GOT3 (cell line): ENCODE measurements around the gene RBM25.

ENCODE experiments used
- DNase-seq: peaks from one replicate; lab custom pipeline; 2025; ENCODE audit warnings: mixed read lengths; lab: John Stamatoyannopoulos, UW

Gene RBM25

DNA sequence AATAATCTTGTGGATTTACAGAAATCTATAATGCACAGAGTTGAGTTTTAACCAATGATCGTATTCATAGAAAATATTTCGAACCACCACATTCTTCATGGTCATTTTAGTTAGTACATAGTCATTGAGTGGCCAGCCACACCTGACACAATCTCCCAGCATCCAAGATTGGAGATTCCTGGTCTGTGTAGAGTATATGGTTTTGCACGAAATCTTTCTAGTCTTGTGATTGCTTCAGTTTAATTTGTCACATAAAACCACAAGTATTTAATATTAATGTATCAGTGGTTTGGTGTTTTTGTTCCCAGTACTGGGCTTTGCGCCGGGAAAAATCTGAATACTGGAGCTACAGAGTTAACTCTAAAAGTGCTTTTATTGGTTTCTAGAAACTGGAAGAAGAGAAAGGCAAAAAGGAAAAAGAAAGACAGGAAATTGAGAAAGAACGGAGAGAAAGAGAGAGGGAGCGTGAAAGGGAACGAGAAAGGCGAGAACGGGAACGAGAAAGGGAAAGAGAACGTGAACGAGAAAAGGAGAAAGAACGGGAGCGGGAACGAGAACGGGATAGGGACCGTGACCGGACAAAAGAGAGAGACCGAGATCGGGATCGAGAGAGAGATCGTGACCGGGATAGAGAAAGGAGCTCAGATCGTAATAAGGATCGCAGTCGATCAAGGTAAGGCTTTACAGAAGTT lies 44.6 kb downstream of the RBM25 start:
- DNase-seq = no peak

DNA sequence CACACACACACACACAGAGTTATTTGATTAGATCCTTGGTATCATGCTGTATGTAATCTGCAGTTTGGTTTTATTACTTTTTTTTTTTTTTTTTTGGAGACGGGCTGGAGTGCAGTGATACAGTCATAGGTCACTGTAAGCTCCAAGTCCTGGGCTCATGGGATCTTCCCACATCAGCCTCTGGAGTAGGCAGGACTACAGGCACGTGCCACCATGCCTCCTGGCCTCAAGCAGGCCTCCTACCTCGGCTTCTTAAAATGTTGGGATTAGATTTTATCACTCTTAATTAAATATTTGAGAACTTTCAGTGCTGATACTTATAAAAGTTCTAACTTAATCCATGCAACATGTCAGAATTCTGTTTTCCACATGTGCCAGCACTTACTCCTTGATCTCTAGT lies 46.7 kb downstream of the RBM25 start:
- no peak for DNase-seq

DNA sequence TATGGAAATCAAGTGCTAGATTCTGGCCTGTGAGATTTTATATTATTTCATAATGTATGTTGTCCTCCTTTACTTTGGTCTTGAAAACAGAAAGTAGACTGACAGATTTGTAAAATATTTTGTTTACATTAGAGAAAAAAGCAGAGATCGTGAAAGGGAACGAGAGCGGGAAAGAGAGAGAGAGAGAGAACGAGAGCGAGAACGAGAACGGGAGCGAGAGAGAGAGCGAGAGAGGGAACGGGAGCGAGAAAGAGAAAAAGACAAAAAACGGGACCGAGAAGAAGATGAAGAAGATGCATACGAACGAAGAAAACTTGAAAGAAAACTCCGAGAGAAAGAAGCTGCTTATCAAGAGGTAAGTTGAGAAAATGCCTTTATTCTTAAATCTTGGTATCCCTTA lies 47.4 kb downstream of the RBM25 start:
- DNase-seq = no peak

DNA sequence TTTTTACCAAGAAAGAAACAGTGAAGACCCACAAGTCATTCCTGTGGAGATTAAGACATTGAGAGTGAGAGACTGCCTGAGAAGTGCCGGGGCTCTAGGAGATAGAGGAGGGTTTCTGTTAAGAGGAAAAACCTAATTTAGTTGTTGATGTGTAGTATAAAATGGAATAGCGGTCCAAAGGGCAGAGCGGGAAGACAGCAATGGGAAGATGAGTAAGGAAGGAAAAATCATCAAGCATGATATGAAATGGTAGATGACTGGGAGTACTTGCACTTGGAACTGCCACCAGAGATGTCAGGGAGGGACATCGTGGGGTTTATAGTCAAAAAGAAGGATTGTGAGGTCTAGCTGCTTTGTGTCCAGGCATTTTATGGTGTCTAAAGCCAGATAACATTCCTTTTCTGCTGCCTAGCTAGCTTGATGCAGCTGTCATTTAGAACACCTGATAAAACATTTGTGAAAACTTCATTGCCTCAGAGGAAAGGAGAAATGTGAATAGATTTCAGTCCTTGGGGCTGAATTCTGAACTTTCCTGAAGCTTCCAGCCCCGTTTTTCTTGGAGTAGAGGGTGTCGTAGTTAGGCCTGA lies 57.8 kb downstream of the RBM25 start:
- no peak for DNase-seq

DNA sequence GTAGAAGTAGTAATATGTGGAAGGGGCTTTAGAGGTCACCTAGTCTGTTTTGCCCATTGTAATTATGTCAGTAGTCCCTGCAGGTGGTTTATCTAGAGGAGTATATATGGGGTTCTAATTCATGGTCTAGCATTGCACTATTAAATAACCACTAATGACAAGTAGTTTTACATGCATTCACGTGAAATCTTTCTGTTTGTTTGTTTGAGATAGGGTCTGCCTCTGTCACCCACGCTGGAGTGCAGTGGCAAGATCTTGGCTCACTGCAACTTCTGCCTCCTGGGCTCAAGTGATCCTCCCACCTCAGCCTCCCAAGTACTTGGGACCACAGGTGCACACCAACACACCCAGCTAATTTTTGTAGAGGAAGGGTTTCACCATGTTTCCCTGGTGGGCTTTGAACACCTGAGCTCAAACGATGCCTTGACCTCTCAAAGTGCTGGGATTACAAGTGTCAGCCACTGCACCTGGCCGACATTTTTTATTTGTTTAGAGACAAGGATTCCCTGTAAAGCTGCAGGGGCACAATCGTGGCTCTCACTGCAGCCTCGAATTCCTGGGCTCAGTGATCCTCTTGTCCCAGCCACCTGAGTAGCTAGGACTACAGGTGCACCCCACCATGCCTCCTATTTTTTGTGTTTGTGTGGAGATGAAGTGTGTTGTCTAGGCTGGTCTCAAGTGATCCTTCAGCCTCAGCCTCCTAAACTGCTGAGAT lies 66.0 kb downstream of the RBM25 start:
- no peak for DNase-seq

DNA sequence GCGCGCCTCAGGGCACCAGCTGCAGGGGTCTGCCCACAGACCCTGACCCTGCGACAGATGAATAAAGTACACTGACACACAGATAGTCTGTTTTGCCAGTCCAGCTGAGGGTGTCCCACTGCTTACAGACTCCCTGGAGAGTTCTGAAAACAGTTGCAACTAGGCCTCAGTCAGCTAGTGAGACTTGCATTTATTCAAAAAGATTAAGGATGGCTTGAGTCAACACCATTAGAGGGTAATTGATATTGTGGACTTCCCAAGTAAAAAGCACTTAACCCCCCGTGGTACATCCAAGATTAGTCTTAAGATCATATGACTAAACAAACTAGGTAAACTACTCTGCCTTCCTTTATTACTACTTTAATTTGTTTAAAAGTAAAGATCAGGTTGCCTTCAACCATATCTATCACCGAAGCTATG lies 66.8 kb downstream of the RBM25 start:
- DNase-seq = no peak

DNA sequence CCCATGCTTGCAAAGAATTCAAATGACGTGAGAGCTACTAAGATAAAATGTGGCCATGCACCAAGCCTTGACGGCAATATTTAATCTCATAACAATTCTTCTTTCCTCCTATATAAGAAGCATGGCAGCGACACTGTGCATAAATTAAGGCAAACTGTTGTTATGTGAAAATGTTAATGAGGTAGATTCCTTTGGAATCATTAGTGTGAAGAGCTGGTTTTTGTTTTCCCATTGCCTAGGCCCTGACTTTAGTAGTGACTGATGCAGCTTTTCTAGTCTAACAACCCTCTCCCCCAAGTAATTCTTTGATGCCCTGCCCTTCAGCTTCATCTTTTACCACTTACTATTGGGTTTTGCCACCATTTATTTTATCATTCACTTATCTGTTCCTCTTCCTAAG lies 67.4 kb downstream of the RBM25 start:
- DNase-seq = no peak

DNA sequence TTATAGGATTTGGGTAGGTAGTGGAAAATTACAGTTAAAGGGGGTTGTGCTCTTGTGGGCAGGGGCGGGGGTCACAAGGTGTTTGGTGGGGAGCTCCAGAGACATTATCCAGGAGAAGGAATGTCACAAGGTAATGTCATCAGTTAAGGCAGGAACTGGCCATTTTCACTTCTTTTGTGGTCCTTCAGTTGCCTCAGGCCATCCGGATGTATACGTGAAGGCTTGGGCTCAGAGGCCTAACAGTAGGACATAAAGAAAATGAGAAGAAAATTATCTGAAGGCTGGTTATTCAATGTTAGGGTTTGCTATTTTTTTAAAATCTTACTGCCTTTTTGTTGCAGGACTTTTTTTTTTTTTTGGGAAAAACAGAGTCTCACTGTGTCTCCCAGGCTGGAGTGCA lies 75.5 kb downstream of the RBM25 start:
- DNase-seq = no peak

DNA sequence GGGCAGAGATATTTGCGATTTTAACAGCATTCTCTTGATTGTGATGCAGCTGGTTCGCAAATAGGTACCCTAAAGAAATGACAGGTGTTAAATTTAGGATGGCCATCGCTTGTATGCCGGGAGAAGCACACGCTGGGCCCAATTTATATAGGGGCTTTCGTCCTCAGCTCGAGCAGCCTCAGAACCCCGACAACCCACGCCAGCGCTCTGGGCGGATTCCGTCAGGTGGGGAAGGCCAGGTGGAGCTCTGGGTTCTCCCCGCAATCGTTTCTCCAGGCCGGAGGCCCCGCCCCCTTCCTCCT lies 77.7 kb downstream of the RBM25 start:
- no peak for DNase-seq

DNA sequence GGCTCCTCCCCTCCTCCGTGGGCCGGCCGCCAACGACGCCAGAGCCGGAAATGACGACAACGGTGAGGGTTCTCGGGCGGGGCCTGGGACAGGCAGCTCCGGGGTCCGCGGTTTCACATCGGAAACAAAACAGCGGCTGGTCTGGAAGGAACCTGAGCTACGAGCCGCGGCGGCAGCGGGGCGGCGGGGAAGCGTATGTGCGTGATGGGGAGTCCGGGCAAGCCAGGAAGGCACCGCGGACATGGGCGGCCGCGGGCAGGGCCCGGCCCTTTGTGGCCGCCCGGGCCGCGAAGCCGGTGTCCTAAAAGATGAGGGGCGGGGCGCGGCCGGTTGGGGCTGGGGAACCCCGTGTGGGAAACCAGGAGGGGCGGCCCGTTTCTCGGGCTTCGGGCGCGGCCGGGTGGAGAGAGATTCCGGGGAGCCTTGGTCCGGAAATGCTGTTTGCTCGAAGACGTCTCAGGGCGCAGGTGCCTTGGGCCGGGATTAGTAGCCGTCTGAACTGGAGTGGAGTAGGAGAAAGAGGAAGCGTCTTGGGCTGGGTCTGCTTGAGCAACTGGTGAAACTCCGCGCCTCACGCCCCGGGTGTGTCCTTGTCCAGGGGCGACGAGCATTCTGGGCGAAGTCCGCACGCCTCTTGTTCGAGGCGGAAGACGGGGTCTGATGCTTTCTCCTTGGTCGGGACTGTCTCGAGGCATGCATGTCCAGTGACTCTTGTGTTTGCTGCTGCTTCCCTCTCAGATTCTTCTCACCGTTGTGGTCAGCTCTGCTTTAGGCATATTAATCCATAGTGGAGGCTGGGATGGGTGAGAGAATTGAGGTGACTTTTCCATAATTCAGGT lies 78.3 kb downstream of the RBM25 start, which contains the start of gene PSEN1:
Gene PSEN1 (plus strand): TSS at position 121 of the 839 bp plus-strand sequence. CDS start 11,513 bp downstream, outside the sequence.
- DNase-seq = peak; percentile 68

DNA sequence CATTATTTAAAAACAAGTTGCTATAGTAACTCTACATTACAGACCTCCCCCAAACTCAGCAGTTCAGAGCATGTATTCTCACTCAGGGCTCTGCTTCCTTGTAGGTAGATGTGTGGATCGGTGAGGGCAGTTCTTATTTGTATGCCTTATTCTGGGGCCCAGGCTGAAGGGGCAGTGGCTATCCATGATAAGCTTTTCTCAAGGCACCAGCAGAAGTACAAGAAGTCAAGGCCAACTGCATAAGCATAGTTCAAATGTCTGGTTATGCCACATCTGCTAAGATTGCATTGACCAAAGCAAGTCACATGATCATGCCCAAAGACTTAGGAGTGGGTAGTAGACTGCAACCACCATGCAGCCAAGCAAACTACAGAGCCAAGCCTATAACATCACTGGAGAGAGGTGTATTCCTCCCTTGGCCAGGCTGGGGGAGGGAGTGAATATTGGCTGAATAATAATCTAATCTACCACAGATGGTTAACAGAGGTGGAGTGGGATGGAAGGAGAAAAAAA lies 82.5 kb downstream of the RBM25 start:
- no peak for DNase-seq

DNA sequence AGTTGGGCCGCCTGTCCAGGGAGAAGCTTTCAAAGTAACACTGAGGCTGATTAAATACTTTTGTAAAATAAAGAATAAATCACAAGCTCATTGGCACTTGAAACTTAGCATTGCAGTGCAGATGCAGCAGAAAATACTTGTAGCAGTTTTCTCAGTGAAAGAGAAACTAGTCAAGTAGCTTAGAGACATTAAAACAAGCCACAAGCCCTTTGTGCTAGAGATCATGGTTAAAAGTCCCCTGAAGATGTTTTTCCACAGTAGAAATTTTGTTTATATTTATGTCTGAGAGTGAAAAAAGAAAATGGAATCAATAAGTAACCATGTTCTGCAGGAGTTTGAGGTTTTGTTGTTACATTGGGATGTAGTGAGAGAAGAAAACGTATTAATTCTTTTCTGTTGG lies 83.9 kb downstream of the RBM25 start:
- no peak for DNase-seq

DNA sequence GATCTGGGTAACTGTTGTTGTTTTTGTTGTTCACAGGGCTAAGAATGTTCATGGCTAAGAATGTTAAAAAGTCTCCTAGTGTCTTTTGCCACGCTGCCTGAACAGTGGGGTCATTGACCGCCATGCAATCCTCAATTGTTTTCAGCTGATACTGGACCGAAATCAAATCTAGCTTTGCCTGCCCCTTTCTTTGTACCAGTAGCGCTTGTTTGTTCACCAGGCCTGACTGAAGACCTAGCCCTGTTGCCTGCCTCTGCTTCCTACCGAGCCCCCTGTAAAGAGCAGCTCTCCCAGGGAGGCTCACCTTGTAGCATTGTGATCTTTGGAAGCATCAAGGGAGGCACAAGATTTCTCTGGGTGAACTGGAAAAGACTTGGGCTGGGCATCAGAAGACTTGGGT lies 84.7 kb downstream of the RBM25 start:
- DNase-seq = no peak

DNA sequence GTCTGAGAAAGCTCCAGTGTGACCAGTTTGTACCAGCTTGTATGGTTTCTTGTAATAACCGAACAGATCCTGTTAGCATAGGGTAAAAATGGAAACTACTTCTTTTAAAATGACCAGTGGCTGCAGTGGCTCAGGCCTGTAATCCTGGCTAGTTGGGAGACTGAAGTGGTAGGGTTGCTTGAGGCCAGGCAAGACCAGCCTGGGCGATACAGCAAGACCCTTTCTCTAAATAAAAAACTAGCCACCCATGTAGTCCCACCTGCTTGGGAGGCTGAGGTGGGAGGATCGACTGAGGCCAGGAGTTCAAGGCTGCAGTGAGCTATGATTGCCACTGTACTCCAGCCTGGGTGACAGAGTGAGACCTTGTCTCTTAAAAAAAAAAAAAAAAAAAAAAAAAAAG lies 85.3 kb downstream of the RBM25 start:
- no peak for DNase-seq

DNA sequence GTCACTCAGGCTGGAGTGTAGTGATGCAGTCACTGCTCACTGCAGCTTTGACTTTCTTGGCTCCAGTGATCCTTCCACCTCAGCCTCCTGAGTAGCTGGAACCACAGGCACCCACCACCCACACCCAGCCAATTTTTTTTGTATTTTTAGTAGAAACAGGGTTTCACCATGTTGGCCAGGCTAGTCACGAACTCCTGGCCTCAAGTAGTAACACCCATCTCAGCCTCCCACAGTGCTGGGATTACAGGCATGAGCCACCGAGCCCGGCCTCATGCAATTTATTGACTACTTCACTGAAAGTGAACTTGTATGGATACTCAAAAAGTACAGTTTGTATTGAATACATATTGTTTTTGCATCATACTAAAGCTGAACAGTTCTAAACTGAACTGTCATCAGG lies 87.0 kb downstream of the RBM25 start:
- no peak for DNase-seq

DNA sequence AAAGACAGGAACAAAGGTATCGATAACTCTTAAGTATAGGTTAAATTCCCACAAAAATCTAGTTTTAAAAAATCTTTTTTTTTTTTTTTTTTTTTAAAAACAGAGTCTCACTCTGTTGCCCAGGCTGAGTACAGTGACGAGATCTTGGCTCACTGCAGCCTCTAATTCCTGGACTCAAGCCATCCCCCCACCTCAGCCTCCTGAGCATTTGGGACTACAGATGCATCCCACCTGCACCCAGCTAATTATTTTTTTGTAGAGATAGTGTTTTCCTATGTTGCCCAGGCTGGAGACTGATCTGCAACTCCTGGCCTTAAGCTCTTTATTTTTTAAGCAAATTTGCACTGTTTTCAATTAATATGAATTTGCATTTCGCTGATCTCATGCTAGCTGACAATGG lies 87.8 kb downstream of the RBM25 start:
- no peak for DNase-seq

DNA sequence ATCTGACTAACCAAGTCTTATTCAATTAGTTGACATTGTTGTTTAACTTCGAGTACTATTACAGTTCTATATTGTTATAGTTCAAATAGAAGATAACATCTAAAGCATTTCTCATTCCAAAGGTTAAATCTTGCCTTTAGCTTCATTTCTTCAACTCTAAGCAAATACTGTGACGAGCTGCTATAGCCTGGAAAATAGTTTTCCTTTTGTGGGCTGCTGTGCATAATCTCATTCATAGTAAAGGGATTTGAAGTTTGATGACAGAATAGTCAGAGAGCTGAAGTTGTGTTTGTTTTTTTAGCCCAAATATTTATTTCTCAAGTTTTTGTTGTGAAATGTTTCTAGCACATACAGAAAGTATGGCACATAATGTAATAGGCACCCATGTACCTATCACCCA lies 91.4 kb downstream of the RBM25 start:
- no peak for DNase-seq

DNA sequence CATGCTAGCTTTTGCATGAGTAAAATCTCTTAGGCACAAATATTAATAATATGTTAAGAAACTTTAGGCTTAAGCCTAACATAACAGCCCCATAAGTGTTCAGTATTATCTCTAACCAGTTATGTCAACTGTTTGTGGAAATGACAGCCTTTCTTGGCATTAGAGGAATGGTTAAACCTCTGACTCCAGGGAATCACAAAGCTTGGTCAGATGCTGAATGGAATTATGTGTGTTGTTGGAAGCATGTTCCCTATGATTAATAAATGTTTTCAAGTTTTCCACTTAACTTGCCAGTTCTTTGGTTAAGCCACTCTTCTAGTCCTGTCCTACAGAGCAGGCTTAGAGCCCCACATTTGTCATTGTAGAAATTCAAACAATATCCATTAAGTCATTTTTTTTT lies 94.9 kb downstream of the RBM25 start:
- no peak for DNase-seq

DNA sequence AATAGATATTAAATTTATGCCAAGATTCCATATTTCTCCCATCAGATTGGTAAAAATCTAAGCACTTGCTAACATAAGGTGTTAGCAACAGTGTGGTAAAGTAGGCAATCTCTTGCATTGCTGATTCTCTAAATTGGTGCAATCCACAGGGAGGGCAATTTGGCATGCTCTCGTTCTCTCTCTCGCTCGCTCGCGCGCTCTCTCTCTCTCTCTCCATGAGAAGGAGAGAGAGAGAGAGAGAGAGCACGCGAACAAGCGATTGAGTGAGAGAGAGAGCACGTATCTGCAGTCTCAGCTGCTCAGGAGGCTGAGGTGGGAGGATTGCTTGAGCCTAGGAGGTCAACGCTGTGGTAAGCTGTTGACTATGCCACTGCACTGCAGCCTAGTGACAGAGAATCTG lies 103.9 kb downstream of the RBM25 start:
- DNase-seq = no peak

DNA sequence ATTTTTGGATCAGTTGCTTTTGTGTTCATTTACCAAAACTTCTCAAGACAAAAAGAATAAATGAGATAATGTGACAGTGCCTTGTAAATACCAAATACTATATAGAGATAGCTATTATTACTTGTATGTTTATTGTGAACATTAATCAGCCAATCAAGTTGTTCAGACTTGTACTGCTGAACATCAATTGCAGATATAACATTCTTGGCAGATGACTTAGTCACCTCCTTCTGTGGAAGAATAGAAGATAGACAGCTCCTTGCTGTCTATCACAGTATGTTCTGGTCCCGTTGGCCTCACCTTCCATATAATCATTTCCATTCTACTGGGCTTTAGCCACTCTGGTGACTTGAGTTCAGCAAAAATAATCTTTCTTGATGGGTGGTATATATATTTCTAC lies 108.1 kb downstream of the RBM25 start:
- no peak for DNase-seq

DNA sequence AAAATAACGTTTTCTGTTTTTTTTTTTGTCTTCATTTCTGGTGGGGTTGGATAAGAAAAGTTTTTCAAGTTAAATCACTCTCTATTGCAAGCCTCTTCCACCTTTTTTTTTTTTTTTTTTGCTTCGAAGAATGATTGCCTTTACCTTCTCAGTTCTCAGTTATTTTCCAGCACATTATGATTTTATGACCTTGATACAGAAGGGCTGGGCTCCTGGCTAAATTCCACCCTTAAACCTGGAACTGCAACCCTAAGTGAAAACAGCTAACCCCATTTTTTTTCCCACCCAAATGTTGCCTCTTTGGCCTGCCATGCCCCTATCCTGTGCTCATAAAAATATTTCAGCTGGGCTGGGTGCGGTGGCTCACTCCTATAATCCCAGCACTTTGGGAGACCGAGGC lies 109.4 kb downstream of the RBM25 start:
- DNase-seq = no peak

DNA sequence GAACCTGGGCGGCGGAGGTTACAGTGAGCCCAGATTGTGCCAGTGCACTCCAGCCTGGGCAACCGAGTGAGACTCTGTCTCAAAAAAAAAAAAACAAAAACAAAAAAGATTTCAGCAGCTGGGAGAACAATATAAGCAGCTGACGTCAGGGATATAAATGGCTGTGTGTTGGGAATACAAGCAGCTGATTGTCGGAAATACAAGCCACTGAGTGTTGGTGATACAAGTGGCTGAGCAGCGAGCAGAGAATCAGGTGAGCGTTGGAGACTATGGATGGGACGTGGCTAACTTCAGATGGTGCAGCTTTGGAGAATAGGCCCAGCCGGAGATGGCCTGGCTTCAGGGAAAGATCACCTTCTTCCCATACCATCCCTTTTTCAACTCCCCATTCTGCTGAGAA lies 109.9 kb downstream of the RBM25 start:
- no peak for DNase-seq

DNA sequence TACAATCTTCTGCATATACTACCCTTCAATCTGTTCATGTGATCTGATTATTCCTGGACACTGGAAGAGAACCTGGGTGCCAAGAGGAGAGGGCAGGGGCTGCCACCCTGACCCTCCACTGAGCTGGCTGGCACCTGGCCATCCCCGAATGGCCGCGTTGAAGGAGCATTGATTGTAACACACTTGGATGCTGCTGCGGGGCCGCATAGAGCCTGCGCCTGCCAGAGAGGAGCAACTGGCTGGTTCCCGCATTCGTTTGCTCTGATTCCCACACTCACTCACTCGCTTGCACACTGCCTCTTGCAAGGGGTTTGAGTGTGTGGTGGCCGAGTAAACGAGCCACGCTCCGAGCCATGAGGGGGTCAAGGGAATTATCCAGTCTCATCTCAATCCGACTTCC lies 110.4 kb downstream of the RBM25 start:
- no peak for DNase-seq
